Left renal pelvis (tissue), 4 donors: ENCODE measurements around the gene PHACTR1. TPM values are rescaled to one million over a fixed set of nuclear protein-coding genes. Genes with fewer than 3 reads are reported as not detected.

Experiments used
- DNase-seq, 4 donors: peaks; one replicate each; pipeline ENCODE4 v3.0.0-alpha.2; 2013; ENCODE audit warnings: low read depth in 4 of 4, low spot score in 3 of 4
- polyA plus RNA-seq, 4 donors: library from polyadenylated mRNA; unstranded; fragments of 120-200 nt; gene quantifications; one replicate each; pipeline ENCODE4 v1.2.1, GENCODE V29; 2013; ENCODE audit not compliant: insufficient read length in 4 of 4

The PHACTR1 gene
- polyA plus RNA-seq, 4 donors, result 2.4 to 19.1 (median 16.0) TPM

DNA sequence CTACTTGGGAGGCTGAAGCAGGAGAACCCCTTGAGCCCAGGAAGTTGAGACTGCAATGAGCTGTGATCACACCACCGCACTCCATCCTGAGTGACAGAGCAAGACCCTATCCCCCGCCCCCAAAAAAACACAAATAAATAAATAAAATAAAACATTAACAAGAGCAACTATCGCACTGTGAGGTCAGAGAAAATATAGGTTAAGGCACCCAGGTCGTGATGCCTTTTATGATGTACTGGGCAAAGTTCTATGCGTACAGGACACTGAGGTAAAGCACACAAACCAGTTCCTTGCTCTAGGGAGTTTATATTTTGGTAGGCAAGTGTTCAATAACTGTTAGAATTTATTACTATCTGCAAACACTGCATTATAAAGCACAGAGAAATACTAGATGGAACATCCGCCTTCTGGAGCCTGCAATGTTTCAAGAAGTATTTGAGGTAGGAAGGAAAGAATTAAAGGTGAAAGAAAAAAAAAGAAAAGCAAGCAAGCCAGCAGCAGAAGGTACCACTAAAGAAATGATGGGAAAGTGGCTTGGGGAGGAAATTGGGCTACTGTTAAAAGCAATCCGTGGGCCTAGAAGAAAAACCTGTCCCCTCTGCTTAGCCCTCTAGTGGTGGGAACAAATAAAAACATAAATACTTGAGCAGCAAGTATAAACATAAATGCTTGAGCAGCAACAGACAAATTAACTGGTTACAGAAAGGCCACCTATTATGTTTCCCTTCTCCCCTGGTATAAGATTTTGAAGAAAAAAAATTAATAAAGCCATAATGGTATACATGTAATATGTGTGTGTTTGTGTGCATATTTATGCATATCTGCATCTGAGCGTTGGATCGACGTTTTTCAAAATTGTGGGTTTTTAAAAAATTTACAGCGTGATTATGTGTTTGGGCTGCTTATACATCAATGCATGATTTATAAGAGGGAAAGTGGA lies 128.0 kb downstream of the PHACTR1 start:
- DNase-seq, result no peak

- DNase-seq, result no peak
Observed at GRCh38 chr6:12845224-12846004, 128.8 kb downstream of the PHACTR1 start.

GRCh38 chr6:12848964-12849808 lies 132.6 kb downstream of the PHACTR1 start:
- DNase-seq, result no peak

- no peak for DNase-seq
Observed at GRCh38 chr6:12849809-12850198, 133.2 kb downstream of the PHACTR1 start.

GRCh38 chr6:12851123-12851695 lies 134.6 kb downstream of the PHACTR1 start:
- no peak for DNase-seq

GRCh38 chr6:12861603-12862002 lies 145.0 kb downstream of the PHACTR1 start:
- DNase-seq, result no peak

GRCh38 chr6:12865117-12865516 lies 148.6 kb downstream of the PHACTR1 start:
- DNase-seq, result no peak

DNA sequence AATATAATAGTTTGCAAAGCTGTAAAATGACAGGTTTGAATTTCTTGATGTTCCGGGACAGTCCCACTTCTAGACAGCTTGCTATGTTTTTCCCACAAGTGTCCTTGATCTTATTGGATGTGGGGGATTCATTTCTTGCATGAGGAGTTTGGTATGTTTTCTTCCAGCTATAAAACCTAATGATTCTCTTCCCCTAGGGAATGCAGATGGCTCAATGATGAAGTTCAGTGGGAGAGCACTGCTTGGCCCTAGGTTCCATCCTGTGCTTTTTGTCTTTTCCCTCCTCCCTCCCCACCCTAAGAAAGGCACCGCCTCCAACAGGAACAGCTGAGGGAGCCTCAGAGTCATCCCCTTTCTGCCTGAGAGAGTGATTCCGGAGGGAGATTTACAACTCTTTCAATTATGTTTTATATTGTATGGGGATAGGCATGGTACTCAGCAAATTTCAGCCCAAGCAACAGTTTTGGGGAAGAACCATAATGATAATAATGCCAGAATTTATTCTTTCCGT lies 149.2 kb downstream of the PHACTR1 start:
- no peak for DNase-seq

- no peak for DNase-seq
Observed at GRCh38 chr6:12866422-12867029, 150.0 kb downstream of the PHACTR1 start.

DNA sequence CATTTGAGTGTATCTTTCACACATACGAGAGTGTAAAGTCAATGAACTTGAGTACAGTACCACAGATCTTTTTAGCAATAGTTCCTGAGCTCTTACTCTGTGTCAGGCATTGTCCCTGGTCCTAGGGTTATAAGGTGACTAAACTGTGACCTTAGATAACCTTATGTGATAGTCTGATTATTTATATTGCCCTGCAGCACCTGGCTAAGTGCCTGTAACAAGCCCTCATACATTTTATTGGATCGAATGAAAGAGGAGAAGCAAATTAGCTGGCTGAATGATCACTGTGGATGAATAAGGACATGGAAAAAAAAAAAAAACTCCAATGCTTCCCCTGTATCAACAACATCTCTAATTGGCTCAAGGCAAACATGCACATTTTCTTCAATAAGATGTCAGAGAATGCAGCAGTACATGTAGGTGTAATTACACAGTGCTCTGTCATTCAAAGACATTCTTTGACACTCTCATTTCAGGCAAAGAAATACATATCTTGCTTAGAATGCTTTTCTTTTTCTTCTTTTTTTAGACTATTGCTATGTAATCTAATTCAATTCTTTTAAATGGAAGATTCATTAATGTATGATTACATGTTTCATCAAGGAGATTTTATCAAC lies 153.4 kb downstream of the PHACTR1 start:
- no peak for DNase-seq

- no peak for DNase-seq
Observed at GRCh38 chr6:12873691-12874090, 157.1 kb downstream of the PHACTR1 start.

DNA sequence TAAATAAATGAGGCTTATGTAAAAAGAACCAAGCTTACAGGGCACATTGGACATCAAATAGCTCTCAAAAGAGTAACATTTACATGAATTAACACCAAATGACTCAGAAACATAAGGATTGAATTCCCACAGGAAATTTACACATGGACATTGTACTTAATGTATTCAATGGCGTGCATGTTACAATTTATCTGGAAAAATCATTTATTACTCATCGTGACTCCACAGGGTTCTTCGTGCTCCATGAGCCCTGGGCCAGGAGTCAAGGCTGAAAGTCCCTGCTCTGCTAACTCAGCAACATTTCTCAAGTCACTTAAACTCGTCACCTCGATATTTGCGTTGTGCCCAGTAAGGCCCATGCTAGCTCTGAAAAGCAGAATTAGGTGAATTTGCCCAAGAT lies 158.5 kb downstream of the PHACTR1 start:
- no peak for DNase-seq

GRCh38 chr6:12878741-12879140 lies 162.2 kb downstream of the PHACTR1 start:
- DNase-seq, result no peak

DNA sequence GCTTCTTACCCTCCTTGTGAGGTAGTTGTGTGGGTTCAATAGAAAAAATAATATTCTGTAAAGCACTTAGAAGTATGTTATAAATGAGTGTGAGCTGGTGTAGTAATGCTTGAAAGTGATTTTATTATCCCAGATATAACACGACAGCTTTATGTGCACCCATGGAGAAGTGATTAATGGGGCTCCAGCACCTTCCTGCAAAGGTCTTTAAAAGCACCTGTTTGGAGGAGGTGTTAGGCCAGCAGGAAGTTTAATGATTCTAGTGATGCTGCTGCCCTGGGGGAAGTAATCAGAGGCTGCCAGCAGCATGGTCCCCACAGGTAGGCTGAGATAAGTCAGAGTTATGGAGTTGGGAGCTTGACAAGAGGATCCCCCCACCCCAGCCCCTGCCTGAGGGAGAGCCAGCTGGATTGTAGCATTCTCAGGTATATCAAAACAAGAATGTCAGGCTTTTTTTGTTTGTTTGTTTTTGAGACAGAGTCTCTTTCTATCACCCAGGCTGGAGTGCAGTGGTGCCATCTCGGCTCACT lies 166.3 kb downstream of the PHACTR1 start:
- no peak for DNase-seq

GRCh38 chr6:12884983-12885382 lies 168.4 kb downstream of the PHACTR1 start:
- DNase-seq, result no peak

- DNase-seq, result no peak
Observed at GRCh38 chr6:12886961-12887775, 170.6 kb downstream of the PHACTR1 start.

GRCh38 chr6:12890171-12890790 lies 173.7 kb downstream of the PHACTR1 start:
- no peak for DNase-seq

DNA sequence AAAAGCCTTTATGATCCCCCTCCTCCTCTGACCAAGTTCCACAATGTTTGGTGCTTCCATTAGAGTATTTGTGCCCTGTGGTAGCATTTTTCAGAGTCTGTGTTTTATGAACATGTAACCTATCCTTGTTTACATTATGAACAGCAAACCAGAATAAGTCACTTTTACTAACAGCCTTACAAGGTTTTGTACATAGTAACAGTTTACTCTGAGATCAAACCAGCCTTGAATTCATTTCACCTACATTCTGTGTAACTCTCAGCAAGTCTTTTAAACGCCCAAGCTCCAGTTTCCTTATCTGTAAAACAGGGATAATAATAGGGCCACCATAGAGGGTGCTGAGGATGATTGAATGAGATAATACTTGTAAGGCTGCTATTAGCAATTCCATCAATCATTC lies 175.0 kb downstream of the PHACTR1 start:
- DNase-seq, result no peak
